Measurements from ENCODE around the gene ABHD6. TPM values are rescaled to one million over a fixed set of nuclear protein-coding genes. Genes with fewer than 3 reads are reported as not detected.
"Not testable (repeated sequence)": the region's sequence is repeated elsewhere in the genome, so short reads cannot be mapped to it uniquely, and the experiment has no call there.

Gene ABHD6
- total RNA-seq, 1 experiment from 2014 or later = 11.8 TPM

DNA sequence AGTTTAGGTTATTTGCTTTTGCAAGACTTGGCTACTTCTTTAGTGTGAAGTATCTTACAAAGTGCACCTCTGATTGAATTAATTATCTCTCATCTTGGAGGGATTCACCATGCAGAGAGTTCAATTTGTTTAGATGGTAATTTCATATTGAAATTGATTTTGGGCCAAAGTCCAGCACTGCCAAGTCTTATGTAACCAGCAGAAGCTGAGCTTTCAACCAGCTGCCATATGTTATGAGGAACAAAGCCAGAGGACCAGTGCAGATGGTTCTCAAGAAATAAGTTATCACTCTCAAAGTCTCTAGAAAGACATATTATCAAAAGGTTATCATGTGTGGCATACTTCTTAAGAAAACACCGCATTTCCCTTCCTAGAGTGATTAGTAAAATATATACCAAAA lies 29.0 kb downstream of the ABHD6 start:
- Histone ChIP-seq H3K4me1 (ENCODE audit: low read length) (no peaks in the 10 kb centered on the region), H3K27ac (ENCODE audit: low read length) (no peak overlapping the region), H3K36me3 (ENCODE audit: insufficient read depth, low read length) (no peaks in the 10 kb centered on the region), H3K79me2 (ENCODE audit: low read length) (no peaks in the 10 kb centered on the region), H3K27me3 (ENCODE audit: low read length) (no peaks in the 10 kb centered on the region), H3K4me3 (ENCODE audit: low read length) (no peak overlapping the region), H3K9me2 (replicated peaks; ENCODE audit: insufficient read depth, low read length) (no peaks in the 10 kb centered on the region), H3K9ac (ENCODE audit: low read length) (no peak overlapping the region), H4K20me1 (ENCODE audit: insufficient read depth, low read depth, low read length) (no peaks in the 10 kb centered on the region), H2AFZ (ENCODE audit: low read length) (no peak overlapping the region), H3K4me2 (ENCODE audit: low read depth, low read length, poor library complexity, severe bottlenecking) (no peak overlapping the region), H3K9me3 (ENCODE audit: low read length) (no peaks in the 10 kb centered on the region)
- DNase-seq = no peak

DNA sequence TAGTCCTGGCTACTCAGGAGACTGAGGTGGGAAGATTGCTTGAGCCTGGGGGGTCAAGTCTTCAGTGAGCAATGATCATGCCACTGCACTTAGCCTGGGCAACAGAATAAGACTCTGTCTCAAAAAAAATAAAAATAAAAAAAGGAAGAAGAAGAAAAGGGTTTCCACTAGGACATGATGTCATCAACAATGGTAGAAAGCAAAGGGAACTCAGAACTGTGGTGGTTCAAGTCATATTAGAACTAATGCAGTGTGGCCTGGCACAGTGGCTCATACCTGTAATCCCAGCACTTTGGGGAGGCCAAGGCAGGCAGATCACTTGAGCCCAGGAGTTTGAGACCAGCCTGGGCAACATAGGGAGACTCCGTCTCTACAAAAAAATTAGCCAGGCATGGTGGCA lies 30.0 kb downstream of the ABHD6 start:
- H3K27me3 ChIP-seq (ENCODE audit: low read length); H3K27ac ChIP-seq (ENCODE audit: low read length); H4K20me1 ChIP-seq (ENCODE audit: insufficient read depth, low read depth, low read length); H3K4me3 ChIP-seq (ENCODE audit: low read length); H3K9me3 ChIP-seq (ENCODE audit: low read length); H3K4me1 ChIP-seq (ENCODE audit: low read length); DNase-seq; H3K79me2 ChIP-seq (ENCODE audit: low read length); H3K36me3 ChIP-seq (ENCODE audit: insufficient read depth, low read length); H2AFZ ChIP-seq (ENCODE audit: low read length); H3K4me2 ChIP-seq (ENCODE audit: low read depth, low read length, poor library complexity, severe bottlenecking); H3K9me2 ChIP-seq (replicated peaks; ENCODE audit: insufficient read depth, low read length); H3K9ac ChIP-seq (ENCODE audit: low read length): not testable (repeated sequence)

- no peak overlapping the region for H2AFZ ChIP-seq (ENCODE audit: low read length)
- H3K27me3 ChIP-seq (ENCODE audit: low read length) = no peaks in the 10 kb centered on the region
- peaks cover 3% of the 10 kb centered on the region; the same call in 1 of the 2 replicates for H3K36me3 ChIP-seq (ENCODE audit: insufficient read depth, low read length)
- no peak overlapping the region for H3K4me3 ChIP-seq (ENCODE audit: low read length)
- H3K9ac ChIP-seq (ENCODE audit: low read length) = no peak overlapping the region
- no peak overlapping the region for H3K27ac ChIP-seq (ENCODE audit: low read length)
- no peaks in the 10 kb centered on the region for H3K9me3 ChIP-seq (ENCODE audit: low read length)
- H3K9me2 ChIP-seq (replicated peaks; ENCODE audit: insufficient read depth, low read length) = no peaks in the 10 kb centered on the region
- no peaks in the 10 kb centered on the region for H3K4me1 ChIP-seq (ENCODE audit: low read length)
- no peak overlapping the region for H3K4me2 ChIP-seq (ENCODE audit: low read depth, low read length, poor library complexity, severe bottlenecking)
- DNase-seq = no peak
- H3K79me2 ChIP-seq (ENCODE audit: low read length) = no peaks in the 10 kb centered on the region
- no peaks in the 10 kb centered on the region for H4K20me1 ChIP-seq (ENCODE audit: insufficient read depth, low read depth, low read length)
Observed at GRCh38 chr3:58269356-58269755, 31.8 kb downstream of the ABHD6 start.

- H3K9me2 ChIP-seq (replicated peaks; ENCODE audit: insufficient read depth, low read length) = no peaks in the 10 kb centered on the region
- no peaks in the 10 kb centered on the region for H4K20me1 ChIP-seq (ENCODE audit: insufficient read depth, low read depth, low read length)
- H3K9ac ChIP-seq (ENCODE audit: low read length) = no peak overlapping the region
- no peaks in the 10 kb centered on the region for H3K9me3 ChIP-seq (ENCODE audit: low read length)
- peaks cover 3% of the 10 kb centered on the region for H3K36me3 ChIP-seq (ENCODE audit: insufficient read depth, low read length)
- H3K27me3 ChIP-seq (ENCODE audit: low read length) = no peaks in the 10 kb centered on the region
- no peaks in the 10 kb centered on the region for H3K4me1 ChIP-seq (ENCODE audit: low read length)
- H3K79me2 ChIP-seq (ENCODE audit: low read length) = no peaks in the 10 kb centered on the region
- H3K4me3 ChIP-seq (ENCODE audit: low read length) = no peak overlapping the region
- no peak for DNase-seq
- no peak overlapping the region for H2AFZ ChIP-seq (ENCODE audit: low read length)
- no peak overlapping the region for H3K27ac ChIP-seq (ENCODE audit: low read length)
- H3K4me2 ChIP-seq (ENCODE audit: low read depth, low read length, poor library complexity, severe bottlenecking) = no peak overlapping the region
Observed at GRCh38 chr3:58270485-58270884, 32.9 kb downstream of the ABHD6 start.

GRCh38 chr3:58271901-58272501 lies 34.4 kb downstream of the ABHD6 start:
- no peak for DNase-seq
- no peaks in the 10 kb centered on the region for H3K9me2 ChIP-seq (replicated peaks; ENCODE audit: insufficient read depth, low read length)
- H3K27me3 ChIP-seq (ENCODE audit: low read length) = no peaks in the 10 kb centered on the region
- H3K9me3 ChIP-seq (ENCODE audit: low read length) = no peaks in the 10 kb centered on the region
- H3K4me3 ChIP-seq (ENCODE audit: low read length) = no peak overlapping the region
- no peak overlapping the region for H3K27ac ChIP-seq (ENCODE audit: low read length)
- no peak overlapping the region for H2AFZ ChIP-seq (ENCODE audit: low read length)
- H3K4me2 ChIP-seq (ENCODE audit: low read depth, low read length, poor library complexity, severe bottlenecking) = no peak overlapping the region
- peaks cover 3% of the 10 kb centered on the region for H3K36me3 ChIP-seq (ENCODE audit: insufficient read depth, low read length)
- H4K20me1 ChIP-seq (ENCODE audit: insufficient read depth, low read depth, low read length) = no peaks in the 10 kb centered on the region
- no peaks in the 10 kb centered on the region for H3K4me1 ChIP-seq (ENCODE audit: low read length)
- H3K9ac ChIP-seq (ENCODE audit: low read length) = no peak overlapping the region
- H3K79me2 ChIP-seq (ENCODE audit: low read length) = no peaks in the 10 kb centered on the region

GRCh38 chr3:58272891-58273290 lies 35.3 kb downstream of the ABHD6 start:
- no peak overlapping the region for H3K4me3 ChIP-seq (ENCODE audit: low read length)
- H2AFZ ChIP-seq (ENCODE audit: low read length) = no peak overlapping the region
- no peak overlapping the region for H3K27ac ChIP-seq (ENCODE audit: low read length)

GRCh38 chr3:58273362-58273761 lies 35.8 kb downstream of the ABHD6 start:
- H3K4me2 ChIP-seq (ENCODE audit: low read depth, low read length, poor library complexity, severe bottlenecking); H3K79me2 ChIP-seq (ENCODE audit: low read length); H3K27ac ChIP-seq (ENCODE audit: low read length); H3K36me3 ChIP-seq (ENCODE audit: insufficient read depth, low read length); H3K9me3 ChIP-seq (ENCODE audit: low read length); H3K4me1 ChIP-seq (ENCODE audit: low read length); H4K20me1 ChIP-seq (ENCODE audit: insufficient read depth, low read depth, low read length); H3K4me3 ChIP-seq (ENCODE audit: low read length); H3K9ac ChIP-seq (ENCODE audit: low read length); DNase-seq; H2AFZ ChIP-seq (ENCODE audit: low read length); H3K9me2 ChIP-seq (replicated peaks; ENCODE audit: insufficient read depth, low read length); H3K27me3 ChIP-seq (ENCODE audit: low read length): not testable (repeated sequence)

More at GRCh38 chr3:58272891-58273290, 35.3 kb downstream of the ABHD6 start:
- Histone ChIP-seq H3K27me3 (ENCODE audit: low read length) (no peaks in the 10 kb centered on the region), H3K9ac (ENCODE audit: low read length) (no peak overlapping the region), H3K4me2 (ENCODE audit: low read depth, low read length, poor library complexity, severe bottlenecking) (no peak overlapping the region), H3K9me2 (replicated peaks; ENCODE audit: insufficient read depth, low read length) (no peaks in the 10 kb centered on the region), H3K9me3 (ENCODE audit: low read length) (no peaks in the 10 kb centered on the region), H3K79me2 (ENCODE audit: low read length) (no peaks in the 10 kb centered on the region), H3K36me3 (ENCODE audit: insufficient read depth, low read length) (peaks cover 3% of the 10 kb centered on the region), H3K4me1 (ENCODE audit: low read length) (no peaks in the 10 kb centered on the region), H4K20me1 (ENCODE audit: insufficient read depth, low read depth, low read length) (no peaks in the 10 kb centered on the region)
- DNase-seq = no peak

DNA sequence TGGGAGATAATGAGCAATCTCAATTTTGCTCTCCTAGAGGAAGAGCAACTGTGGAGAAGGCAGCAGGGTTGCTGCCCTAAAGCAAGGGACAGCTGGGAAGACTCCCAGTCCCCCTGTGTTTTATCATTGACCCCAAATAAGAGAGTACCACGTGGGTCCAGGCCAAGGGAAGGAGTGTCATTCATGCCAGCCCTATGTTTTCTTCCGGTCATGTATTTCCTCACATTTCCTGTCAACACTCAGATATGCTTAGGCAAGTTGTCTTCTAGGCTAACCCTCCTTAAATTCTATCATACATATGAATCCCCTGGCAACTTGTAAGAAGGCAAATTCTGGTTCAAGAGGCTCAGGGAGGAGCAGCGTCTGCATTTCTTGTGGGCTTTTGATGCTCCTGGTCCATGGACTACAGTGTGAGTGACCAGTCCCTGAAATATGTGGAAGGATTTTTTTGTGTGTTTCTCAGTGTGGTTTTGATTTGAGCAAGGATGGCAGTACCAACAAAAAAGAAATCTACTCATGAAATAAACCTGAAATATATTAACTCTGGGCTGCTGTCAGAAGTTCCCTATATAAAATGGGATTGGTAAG lies 36.5 kb downstream of the ABHD6 start:
- Histone ChIP-seq H3K9me3 (ENCODE audit: low read length) (no peaks in the 10 kb centered on the region), H3K27ac (ENCODE audit: low read length) (no peak overlapping the region), H3K4me2 (ENCODE audit: low read depth, low read length, poor library complexity, severe bottlenecking) (no peak overlapping the region), H2AFZ (ENCODE audit: low read length) (no peak overlapping the region), H3K4me1 (ENCODE audit: low read length) (no peaks in the 10 kb centered on the region), H3K9me2 (replicated peaks; ENCODE audit: insufficient read depth, low read length) (no peaks in the 10 kb centered on the region), H4K20me1 (ENCODE audit: insufficient read depth, low read depth, low read length) (no peaks in the 10 kb centered on the region), H3K36me3 (ENCODE audit: insufficient read depth, low read length) (peaks cover 3% of the 10 kb centered on the region), H3K79me2 (ENCODE audit: low read length) (no peaks in the 10 kb centered on the region), H3K4me3 (ENCODE audit: low read length) (no peak overlapping the region), H3K9ac (ENCODE audit: low read length) (no peak overlapping the region), H3K27me3 (ENCODE audit: low read length) (no peaks in the 10 kb centered on the region)
- no peak for DNase-seq

Data from Karpas-422 (cell line).